SK-N-SH (cell line): ENCODE measurements around the gene ZC3H13.

Experiments
- FOXM1 ChIP-seq: IDR thresholded peaks from 2 replicates; pipeline ENCODE4 v1.4.0; 2012; ENCODE audit warnings: low read depth, mild to moderate bottlenecking
- GABPA ChIP-seq: IDR thresholded peaks from 2 replicates; pipeline ENCODE4 v1.4.0; 2012; ENCODE audit warnings: low read depth, mild to moderate bottlenecking
- MEF2A ChIP-seq: IDR thresholded peaks from 2 replicates; pipeline ENCODE4 v1.4.0; 2012; ENCODE audit warnings: low read depth, borderline replicate concordance
- RFX5 ChIP-seq: IDR thresholded peaks from 2 replicates; pipeline ENCODE4 v1.6.1; 2012; ENCODE audit warnings: mild to moderate bottlenecking, improper control_type of control experiment, low read length
- TAF1 ChIP-seq: IDR thresholded peaks from 2 replicates; pipeline ENCODE4 v1.6.1; 2012; ENCODE audit warnings: low read depth, mild to moderate bottlenecking, low read length, moderate library complexity, borderline replicate concordance
- YY1 ChIP-seq: IDR thresholded peaks from 2 replicates; pipeline ENCODE4 v1.4.0; 2012; ENCODE audit warnings: low read depth, mild to moderate bottlenecking
- TF ChIP-seq, protein P1 (sequence below): fragments of 200-600 bp; sonication (generic); IDR thresholded peaks from 2 replicates; pipeline ENCODE4 v1.6.1; 2017; ENCODE audit warnings: antibody characterized with exemption, mild to moderate bottlenecking, moderate library complexity

DNA sequence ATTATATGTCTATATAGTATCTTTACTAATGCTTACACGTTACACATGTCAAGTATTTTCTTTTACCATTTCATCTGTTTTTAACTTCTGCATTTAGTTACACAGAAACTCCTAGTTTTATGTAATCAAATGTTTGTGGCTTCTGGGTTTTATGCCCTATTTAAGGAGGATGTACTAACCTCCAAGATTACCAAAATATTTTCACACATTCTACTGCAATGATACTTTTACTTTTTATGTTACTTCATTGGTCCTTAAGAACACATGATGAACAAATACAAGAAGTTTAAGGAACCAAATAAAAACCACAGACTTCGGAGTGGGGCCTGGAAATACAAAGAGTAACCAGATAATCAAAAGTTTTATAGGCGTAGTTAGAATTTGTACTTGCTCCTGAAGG is 37.2 kb downstream of the ZC3H13 start:
- TF ChIP-seq, protein P1, sequence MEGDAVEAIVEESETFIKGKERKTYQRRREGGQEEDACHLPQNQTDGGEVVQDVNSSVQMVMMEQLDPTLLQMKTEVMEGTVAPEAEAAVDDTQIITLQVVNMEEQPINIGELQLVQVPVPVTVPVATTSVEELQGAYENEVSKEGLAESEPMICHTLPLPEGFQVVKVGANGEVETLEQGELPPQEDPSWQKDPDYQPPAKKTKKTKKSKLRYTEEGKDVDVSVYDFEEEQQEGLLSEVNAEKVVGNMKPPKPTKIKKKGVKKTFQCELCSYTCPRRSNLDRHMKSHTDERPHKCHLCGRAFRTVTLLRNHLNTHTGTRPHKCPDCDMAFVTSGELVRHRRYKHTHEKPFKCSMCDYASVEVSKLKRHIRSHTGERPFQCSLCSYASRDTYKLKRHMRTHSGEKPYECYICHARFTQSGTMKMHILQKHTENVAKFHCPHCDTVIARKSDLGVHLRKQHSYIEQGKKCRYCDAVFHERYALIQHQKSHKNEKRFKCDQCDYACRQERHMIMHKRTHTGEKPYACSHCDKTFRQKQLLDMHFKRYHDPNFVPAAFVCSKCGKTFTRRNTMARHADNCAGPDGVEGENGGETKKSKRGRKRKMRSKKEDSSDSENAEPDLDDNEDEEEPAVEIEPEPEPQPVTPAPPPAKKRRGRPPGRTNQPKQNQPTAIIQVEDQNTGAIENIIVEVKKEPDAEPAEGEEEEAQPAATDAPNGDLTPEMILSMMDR, result no peak
- TF ChIP-seq RFX5, result no peak
- no peak for TF ChIP-seq MEF2A
- no peak for TF ChIP-seq FOXM1
- no peak for TF ChIP-seq YY1
- no peak for TF ChIP-seq GABPA
- TF ChIP-seq TAF1, result no peak
